HG03354 (cell line): ENCODE measurements around the gene PHF2.
"Not testable (repeated sequence)": the region's sequence is repeated elsewhere in the genome, so short reads cannot be mapped to it uniquely, and the experiment has no call there.

Source experiments
- ATAC-seq: cut with Tn5 transposase; IDR thresholded peaks from one replicate; pipeline ENCODE4 v1.9.1; 2021; ENCODE audit warnings: mild to moderate bottlenecking; ENCODE audit not compliant: unreplicated experiment, poor library complexity, severe bottlenecking

The PHF2 gene

DNA sequence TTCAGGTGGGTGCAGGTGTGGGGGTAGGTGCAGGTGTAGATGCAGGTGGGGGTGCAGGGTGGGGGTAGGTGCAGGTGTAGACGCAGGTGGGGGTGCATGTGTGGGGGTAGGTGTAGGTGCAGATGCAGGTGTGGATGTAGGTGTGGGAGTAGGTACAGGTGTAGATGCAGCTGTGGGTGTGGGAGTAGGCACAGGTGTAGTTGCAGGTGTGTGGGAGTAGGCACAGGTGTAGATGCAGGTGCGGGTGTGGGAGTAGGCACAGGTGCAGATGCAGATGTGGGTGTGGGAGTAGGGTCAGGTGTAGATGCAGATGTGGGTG, 94.6 kb downstream of the PHF2 start:
- ATAC-seq = no peak

DNA sequence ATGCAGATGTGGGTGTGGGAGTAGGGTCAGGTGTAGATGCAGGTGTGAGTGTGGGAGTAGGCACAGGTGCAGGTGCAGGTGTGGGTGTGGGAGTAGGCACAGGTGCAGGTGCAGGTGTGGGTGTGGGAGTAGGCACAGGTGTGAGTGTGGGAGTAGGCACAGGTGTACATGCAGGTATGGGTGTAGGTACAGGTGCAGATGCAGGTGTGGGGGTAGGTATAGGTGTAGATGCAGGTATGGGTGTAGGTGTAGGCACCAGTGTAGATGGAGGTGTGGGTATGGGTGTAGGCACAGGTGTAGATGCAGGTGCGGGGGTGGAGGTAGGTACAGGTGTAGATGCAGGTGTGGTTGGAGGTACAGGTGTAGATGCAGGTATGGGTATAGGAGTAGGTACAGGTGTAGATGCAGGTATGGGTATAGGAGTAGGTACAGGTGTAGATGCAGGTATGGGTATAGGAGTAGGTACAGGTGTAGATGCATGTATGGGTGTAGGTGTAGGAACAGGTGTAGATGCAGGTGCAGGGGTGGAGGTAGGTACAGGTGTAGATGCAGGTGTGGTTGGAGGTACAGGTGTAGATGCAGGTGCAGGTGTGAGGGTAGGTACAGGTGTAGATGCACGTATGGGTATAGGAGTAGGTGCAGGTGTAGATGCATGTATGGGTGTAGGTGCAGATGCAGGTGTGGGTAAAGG, 96.1 kb downstream of the PHF2 start:
- not testable (repeated sequence) for ATAC-seq

DNA sequence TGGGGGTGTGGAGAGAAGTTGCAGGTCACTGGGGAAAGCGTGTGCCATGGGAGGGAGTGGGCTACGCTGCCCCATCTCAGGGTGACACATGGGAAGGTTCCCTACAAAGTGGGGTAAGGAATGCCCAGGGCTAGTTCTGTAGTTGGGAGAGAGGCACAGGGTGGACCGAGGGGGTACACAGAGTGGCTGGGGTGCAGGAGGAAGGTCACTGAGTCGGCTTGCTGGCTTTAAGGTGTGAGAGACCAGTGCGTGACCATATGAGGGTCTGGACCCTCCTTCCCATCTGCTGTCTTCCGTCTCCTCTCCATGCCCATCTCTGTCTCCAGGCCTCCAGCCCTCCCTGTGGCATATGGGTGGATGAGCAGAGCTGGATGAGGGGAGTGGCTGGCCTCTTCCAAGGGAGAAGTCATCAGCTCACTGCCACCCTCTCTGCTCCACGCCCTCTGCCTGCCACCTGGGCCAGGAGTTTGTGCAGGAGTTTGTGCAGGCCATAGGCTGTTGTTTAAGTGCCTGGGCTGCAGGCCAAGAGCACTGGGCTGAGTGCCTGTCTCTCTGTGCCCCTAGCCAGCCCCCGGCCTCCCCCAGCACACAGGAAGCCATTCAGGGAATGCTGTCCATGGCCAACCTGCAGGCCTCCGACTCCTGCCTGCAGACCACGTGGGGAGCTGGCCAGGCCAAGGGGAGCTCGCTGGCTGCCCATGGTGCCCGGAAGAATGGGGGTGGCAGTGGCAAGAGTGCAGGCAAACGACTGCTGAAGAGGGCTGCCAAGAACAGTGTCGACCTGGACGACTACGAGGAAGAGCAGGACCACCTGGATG, 96.8 kb downstream of the PHF2 start:
- no peak for ATAC-seq

DNA sequence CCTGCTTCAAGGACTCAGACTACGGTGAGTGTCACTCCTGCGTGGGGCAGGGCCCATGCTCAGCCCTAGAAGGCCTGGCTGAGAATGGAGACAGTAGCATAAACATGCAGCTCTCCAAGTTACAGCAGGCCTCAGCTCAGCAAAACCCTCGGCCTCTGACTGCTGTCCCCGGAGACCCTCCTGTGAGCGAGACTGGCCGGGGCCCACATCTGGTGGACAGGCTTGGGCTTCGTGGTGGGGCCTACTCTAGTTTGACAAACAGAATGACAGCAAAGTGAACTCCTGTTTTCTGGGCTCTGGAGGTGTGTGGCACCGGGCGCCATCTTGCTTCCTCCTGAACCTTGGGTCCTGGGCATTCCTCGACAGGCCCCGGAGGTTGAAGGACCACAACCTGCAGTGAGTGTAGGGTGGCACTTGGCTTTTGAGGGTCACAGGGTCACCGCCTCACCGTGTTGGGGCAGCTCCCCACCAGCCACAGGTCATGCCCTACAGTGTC, 97.5 kb downstream of the PHF2 start:
- no peak for ATAC-seq

DNA sequence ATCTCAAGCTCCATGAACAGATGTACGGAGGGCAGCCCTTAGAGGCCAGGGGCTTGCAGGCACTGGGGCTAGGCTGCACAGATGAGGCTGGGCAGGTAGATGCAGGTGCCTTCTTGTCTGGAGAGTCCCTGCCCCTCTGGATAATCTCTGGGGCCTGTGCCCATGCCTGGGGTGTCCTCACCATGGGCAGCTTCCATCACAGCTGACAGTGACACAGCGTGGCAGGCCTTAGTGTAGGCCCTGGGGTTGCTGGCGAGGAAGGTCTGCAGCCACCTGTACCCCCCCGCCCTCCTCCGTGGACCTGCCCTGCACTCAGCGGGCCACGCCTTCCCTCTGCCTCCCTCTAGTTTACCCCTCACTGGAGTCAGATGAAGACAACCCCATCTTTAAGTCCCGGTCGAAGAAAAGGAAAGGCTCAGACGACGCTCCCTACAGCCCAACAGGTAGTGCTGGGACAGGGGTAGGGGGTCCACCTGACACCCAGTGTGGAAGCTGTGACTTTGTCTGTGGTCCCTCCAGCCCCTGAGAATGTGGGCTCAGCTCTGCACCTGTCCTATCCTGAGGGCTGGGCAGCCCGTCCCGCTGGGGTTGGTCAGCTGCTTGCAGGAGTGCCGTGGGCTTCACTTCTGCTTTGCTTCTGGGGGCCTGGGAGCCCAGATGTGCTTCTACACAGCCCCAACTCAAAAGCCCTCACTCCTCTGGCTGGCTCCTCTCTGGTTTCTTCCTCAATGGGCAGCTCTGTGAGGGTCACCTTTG, 98.4 kb downstream of the PHF2 start:
- ATAC-seq = no peak

DNA sequence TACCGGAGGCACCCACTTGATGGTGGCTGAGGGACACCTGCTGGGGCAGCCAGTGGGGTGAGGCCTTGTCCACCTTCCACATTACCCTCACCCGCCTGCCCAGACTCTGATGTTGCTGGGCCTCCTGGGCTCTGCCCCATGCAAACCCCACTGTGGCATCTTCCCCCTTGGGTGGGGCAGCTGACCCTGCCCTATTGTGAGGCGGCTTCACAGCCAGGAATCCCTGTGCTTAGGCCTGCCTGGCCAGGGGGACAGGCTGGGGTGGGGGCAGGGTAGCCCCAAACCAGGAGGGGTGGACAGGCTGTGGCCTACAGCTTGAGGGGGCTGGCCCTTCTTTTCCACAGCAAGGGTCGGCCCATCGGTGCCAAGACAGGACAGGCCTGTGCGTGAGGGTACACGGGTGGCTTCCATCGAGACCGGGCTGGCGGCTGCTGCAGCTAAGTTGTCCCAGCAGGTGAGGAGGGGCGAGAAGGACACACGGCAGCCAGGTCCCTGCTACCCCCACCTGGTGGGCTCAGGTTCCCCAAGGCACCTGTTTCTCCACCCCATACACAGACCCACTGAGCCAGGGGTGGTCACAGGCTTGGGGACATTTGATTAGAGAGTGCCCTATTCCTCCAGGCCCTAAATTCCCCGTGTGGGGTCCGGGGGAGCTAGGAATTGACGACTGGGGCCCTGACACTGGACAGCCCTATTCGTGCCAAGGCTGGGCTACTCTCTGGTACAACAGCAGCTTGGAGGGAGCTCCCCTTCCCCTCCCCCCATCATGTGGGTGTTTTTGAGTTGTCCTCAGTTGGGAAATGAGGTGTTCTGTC, 99.2 kb downstream of the PHF2 start:
- no peak for ATAC-seq

DNA sequence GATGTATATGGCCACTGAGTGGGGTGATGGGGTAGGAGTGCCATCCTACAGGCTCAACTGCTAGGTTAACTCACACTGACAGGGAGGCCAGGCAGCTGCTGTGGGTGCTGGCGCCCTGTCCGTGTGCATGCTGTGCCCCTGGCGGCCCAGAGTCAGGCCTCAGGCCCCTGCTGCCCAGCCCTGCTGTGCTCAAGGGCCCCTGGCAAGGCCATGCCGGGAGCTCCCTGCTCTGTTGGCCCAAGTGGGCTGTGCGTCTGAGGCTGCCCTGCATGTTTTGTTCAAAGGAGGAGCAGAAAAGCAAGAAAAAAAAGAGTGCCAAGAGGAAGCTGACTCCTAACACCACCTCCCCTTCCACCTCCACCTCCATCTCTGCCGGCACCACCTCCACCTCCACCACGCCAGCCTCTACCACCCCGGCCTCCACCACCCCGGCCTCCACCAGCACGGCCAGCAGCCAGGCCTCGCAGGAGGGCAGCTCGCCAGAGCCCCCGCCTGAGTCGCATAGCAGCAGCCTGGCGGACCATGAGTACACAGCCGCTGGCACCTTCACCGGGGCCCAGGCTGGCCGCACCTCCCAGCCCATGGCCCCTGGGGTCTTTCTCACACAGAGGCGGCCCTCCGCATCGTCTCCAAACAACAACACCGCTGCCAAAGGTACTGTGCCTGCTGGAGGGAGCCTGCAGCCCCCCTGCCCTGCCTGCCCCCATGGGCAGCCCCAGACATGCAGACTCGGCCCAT, 100.1 kb downstream of the PHF2 start:
- ATAC-seq = no peak

DNA sequence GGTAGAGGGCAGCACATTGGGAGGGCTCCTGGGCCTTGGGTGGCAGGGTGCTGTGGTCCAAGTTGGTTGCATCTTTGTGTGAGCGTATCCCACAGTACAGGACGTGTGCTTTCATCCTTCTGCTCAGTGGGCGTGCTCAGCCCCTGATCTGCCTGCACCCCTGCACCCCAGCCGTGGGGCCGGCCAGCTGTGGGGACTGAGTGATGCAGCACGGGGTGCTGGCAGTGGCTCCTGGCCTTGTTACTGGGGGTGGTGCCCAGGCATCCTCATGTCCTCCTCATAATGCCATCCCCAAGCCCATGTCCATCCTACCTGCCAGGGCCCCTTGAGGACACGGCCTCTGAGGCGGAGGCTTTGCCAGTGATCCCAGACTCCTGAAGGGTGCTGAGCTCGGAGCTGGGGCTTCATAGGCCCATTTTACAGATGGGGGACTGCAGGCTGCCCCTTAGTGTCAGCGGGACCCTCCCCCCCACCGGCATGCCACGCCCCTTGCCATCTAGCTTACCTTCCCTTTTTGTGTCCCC, 100.7 kb downstream of the PHF2 start:
- no peak for ATAC-seq

DNA sequence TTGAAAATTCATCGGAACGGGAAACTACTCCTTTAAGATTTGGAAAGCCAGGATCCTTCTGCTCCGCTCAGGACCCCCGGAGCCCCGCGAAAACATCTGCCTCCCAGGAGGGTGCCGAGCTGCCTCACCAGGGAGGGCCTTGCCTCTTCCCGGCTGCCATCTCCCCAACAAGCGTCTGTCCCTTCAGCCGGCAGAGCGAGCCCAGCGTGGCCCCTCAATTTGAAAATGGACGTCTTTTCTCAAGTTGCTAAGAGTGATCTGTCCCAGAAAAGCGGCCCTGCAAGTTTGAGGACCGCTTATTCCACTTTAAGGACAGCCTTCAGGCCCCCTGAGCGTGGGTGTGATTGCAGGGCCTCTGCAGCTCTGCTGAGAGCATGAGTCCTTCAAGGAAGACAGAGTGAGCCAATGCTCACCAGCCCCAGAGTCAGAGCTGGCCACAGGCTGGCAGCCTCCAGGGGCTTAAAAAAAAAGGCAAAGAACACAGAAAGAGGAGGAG, 101.3 kb downstream of the PHF2 start:
- no peak for ATAC-seq

DNA sequence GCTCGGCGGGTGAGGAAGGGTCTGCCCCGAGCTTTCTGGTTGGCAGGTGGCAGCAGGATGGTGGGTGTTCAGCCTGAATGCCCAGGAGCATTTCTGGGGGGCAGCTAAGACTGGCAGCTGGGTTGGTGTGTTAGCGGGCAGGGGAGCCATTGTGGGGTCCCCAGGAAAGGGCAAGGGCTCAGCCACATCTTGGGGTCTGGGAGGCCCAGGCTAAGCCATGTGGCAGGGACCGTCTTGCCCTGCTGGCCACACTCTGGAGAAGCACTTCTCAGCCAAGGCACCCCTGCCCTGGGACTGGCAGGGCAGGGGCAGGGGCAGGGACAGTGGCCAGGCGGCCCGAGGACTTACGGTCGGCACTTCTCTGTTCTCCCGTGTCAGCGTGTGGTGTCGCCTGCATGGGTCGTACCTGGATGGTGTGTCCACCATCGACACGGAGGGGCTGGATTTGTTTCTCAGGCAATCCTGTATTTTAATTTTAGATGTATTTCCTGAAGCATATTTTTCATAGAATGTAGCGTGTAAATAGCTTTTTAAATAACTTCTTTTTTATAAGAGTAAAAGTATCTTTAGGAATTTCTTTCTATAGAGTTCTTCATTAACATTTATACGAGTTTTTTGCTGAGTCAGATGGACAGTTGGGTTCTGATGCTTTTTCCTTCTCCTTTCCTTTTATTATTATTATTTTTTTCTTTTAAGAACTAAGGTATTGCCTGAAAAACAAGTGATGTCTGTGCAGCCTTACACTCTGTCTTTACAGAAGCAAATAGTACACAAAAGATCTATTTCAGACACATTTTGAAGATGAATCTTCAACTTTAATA, 102.0 kb downstream of the PHF2 start:
- no peak for ATAC-seq

DNA sequence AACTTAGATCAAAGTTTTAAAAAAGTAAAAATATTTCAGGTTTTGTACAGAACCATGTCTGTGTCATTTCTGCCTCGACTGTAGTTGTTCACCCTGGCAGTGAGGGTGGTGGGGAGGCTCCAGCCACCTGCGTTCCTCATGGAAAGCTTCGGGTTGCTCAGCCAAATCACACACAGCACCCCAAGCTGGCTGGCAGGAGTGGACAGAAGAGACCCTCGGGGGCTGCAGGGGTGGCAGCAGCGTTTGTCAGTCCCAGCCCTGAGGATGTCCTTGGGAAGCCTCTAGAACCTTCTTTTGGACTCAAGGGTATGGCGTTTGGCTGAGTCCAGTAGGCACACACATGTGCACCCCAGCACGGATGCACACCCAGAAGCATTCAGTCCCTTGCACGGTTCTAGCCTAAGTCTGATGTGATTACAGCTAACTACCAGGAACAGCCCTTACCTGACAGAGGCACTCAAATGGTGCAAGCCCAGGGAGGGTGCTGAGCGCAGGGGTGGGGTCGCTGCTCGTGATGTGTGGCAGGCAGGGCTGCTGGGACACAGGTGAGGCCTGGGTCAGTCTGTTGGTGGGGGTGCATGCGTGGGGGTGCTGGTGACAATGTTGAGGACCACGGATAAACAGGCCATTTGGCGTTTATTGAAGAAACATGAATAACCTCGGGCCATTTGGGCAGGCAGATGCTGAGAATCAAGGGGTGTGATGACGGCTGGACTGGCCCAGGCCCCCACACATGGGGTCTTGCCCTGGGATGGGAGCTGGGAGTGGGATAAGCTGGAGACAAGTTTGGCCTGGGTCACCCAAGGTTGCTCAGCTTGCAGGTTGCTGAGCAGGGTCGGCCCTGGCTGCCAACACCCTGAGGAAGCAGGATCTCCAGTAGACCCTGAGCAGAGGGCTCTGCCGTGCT, 103.4 kb downstream of the PHF2 start:
- ATAC-seq = no peak

DNA sequence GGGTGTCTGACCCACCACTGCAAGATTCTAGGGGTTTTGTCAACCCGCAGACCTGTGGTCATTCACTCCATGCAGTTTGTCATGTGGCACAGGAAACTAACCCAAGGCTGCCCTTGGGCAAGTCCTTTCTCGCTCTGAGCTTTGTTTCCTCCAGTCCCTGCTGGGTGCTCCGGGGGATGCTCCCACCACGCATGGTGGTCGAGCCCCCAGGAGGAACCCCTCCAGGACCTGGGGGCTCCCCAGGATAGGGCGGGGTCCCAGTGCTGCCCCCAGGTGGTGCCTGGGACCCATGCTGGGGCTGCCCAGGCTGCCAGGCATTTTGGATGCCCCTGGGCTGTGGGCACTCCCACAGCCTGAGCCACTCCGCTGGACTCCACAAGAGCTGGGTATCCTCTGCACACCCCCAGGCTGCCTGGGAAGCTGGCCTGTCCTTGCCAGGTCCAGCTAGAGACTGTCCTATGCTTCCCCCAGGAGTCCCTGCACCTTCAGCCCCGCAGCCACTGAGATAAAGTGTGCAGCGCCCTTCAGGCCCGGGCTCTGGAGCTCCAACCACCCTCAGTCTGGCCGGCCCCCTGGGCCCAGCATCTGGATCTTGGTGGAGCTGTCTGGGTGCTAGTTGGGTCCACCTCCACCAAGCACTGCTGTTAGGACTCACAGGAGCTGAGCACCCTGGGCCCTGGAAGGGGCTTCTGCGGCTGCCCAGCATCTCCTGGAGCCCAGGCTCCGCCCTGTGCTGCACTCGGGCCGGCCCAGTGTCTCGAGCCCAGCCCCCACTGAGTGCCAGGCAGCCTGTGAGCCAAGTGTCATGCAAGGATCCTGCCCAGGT, 104.3 kb downstream of the PHF2 start:
- ATAC-seq = no peak

DNA sequence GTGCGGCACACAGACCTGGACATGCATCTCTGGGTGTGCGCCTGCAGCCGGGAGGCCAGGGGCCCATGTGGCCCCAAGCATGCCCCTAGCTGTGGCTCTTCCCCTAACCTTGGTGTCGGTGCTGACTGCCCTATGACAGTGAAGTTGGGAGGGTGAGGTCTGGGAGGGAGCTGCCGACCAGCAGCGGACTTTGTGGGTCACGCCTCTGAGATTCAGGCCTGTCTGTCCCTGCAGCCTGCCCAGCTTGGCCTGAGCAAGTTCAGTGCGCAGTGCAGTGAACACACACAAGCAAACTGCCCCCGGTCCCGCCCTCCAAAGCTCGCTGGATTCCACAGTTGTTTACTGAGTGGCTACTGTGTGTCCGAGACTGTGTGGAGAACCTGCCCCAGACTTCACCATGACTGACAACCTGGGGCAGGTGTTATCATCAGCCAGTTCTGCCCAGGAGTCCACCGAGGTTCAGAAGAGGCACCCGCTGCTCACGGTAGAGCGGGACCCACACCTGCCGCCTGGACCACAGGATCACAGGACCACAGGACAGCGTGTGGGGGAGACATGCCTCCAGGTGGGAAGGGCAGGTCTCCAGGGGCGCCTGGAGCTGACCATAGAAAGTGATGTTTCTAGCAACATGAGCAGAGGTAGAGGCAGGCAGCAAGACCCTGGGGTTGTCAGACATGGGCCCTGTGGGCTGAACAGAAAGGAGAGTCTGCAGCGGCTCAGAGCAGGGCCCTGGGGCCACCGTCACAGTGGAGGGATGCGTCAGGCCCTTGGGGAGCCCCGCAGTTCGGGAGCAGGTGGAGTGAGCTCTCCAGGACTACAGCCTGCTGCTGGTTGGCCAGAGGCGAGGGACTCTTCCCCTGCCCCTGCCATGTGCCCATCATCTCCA, 105.1 kb downstream of the PHF2 start:
- ATAC-seq = no peak

DNA sequence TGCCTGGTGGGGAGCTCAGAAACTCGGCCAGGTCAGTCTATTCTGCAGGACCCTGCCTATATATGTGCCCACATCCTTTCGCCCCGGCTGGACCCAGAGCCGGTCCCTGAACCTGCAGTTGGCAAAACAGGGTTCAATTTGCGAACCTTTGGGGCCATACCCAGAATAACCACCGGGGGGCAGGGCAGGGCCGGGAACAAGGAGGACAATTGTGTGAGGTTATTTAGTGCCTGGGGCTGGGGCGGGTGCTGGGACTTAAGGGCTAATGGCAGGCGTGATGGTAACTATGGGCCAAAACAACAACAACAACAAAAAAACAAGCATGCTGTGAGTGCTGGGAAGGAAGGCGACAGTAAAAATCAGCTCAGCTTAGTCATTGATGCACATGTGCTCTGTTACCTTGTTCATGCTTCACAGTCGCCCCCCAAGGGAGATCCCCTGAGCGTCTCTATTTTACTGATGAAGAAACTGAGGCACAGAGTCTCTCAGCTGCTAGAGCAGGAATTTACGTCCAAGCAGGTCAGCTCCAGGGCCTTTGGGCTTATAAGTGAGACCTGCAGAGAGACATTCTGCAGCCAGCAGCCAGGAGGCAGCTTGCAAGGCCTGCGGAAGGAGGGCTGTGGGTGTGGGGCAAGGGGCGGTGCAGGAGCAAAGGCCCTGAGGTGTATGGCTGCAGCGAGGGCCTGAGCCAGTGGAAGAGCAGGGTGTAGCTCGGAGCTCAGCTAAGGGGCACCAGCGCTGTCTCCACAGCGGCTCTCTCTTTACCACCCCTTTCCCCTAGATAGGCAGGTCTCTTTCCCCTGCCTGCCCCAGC, 106.0 kb downstream of the PHF2 start:
- ATAC-seq = peak; percentile 69
